Hepatocyte (in vitro differentiated cells): ENCODE measurements around the gene SLC25A30. TPM values are rescaled to one million over a fixed set of nuclear protein-coding genes. Genes with fewer than 3 reads are reported as not detected.

Experiments
- DNase-seq: peaks from one replicate; pipeline ENCODE4 v3.0.0-alpha.2; 2016; ENCODE audit warnings: low spot score
- H2AFZ ChIP-seq: fragments of 200-600 bp; sonication (generic); 2 replicates; pipeline ENCODE4 v1.6.0; 2016; ENCODE audit warnings: antibody characterized with exemption, mild to moderate bottlenecking
- H3K27ac ChIP-seq: fragments of 200-600 bp; sonication (generic); 2 replicates; pipeline ENCODE4 v1.5.1; 2016; ENCODE audit warnings: mild to moderate bottlenecking
- H3K27me3 ChIP-seq: fragments of 200-600 bp; sonication (generic); 2 replicates; pipeline ENCODE4 v1.6.1; 2016
- H3K36me3 ChIP-seq: fragments of 200-600 bp; sonication (generic); replicated peaks from 2 replicates; pipeline ENCODE4 v1.5.1; 2016; ENCODE audit warnings: low read depth; ENCODE audit not compliant: insufficient read depth
- H3K4me1 ChIP-seq: fragments of 200-600 bp; sonication (generic); 2 replicates; pipeline ENCODE4 v1.5.1; 2016; ENCODE audit warnings: mild to moderate bottlenecking, moderate library complexity; ENCODE audit not compliant: insufficient read depth
- H3K4me2 ChIP-seq: fragments of 200-600 bp; sonication (generic); 2 replicates; pipeline ENCODE4 v1.6.0; 2016
- H3K4me3 ChIP-seq: fragments of 200-600 bp; sonication (generic); 2 replicates; pipeline ENCODE4 v1.5.1; 2016; ENCODE audit warnings: mild to moderate bottlenecking
- H3K79me2 ChIP-seq: fragments of 200-600 bp; sonication (generic); 2 replicates; pipeline ENCODE4 v1.6.0; 2017; ENCODE audit warnings: mild to moderate bottlenecking
- H3K9me2 ChIP-seq: fragments of 200-600 bp; sonication (generic); replicated peaks from 2 replicates; pipeline ENCODE4 v1.6.0; 2017; ENCODE audit warnings: mild to moderate bottlenecking; ENCODE audit not compliant: insufficient read depth
- H3K9me3 ChIP-seq: fragments of 200-600 bp; sonication (generic); 2 replicates; pipeline ENCODE4 v1.5.1; 2016; ENCODE audit warnings: low read depth, mild to moderate bottlenecking
- H4K20me1 ChIP-seq: fragments of 200-600 bp; sonication (generic); 2 replicates; pipeline ENCODE4 v1.6.0; 2016; ENCODE audit warnings: mild to moderate bottlenecking; ENCODE audit not compliant: insufficient read depth, poor library complexity, severe bottlenecking
- EZH2 ChIP-seq: fragments of 200-600 bp; sonication (generic); IDR thresholded peaks from 2 replicates; pipeline ENCODE4 v1.6.1; 2016; ENCODE audit warnings: antibody characterized with exemption, mild to moderate bottlenecking, borderline replicate concordance
- EZH2phosphoT487 ChIP-seq: fragments of 200-600 bp; sonication (generic); IDR thresholded peaks from one replicate; pipeline ENCODE4 v1.6.1; 2018; ENCODE audit warnings: antibody characterized with exemption, mild to moderate bottlenecking, low read depth, moderate library complexity; ENCODE audit not compliant: unreplicated experiment, severe bottlenecking
- WGBS: methylation state at CpG from one replicate; pipeline ENCODE4 v1.1.6; 2016; ENCODE audit warnings: low lambda C conversion rate; ENCODE audit errors: missing lambda C conversion rate; 5-methylcytosine and 5-hydroxymethylcytosine counted together
- polyA plus RNA-seq: library from polyadenylated mRNA; unstranded; fragments of >200 nt; fragmentation: Nextera tagmentation; extraction: Ambion mirVana; gene quantifications from 2 replicates; pipeline ENCODE4 v1.2.1, GENCODE V29; 2016
- total RNA-seq: library from RNA; depleted of rRNA; stranded (reverse); fragments of >200 nt; gene quantifications from 2 replicates; pipeline ENCODE4 v1.2.3, GENCODE V29; 2014
- TF ChIP-seq, protein P1 (sequence below): fragments of 200-600 bp; sonication (generic); IDR thresholded peaks from 2 replicates; pipeline ENCODE4 v1.5.1; 2016; ENCODE audit warnings: antibody characterized with exemption, mild to moderate bottlenecking; ENCODE audit not compliant: poor library complexity

Gene SLC25A30
- total and polyA plus RNA-seq, 2 experiments from 2014 or later = 2.8 to 13.3 TPM

DNA sequence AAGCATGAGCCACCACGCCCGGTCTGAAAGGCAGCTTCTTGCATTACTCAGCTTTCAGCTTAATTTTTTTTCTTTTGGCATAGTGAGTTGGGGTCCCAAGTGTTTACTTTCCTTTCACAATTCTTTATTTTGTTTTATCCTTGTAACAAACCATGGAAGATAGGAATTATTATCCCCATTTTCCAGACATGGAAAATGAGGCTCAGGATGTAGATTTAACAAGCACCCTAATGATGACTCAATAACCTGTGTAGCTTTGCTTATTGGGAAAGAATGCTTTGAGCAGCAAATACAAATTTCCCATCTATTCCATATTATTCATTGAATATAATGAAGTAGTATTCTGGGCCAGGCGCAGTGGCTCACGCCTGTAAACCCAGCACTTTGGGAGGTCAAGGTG is 33.1 kb upstream of the SLC25A30 start:
- Histone ChIP-seq H3K4me3 (no peak overlapping the region), H3K79me2 (no peaks in the 10 kb centered on the region), H3K9me2 (no peaks in the 10 kb centered on the region), H3K27ac (no peak overlapping the region), H3K36me3 (no peaks in the 10 kb centered on the region), H4K20me1 (no peaks in the 10 kb centered on the region), H3K4me1 (peaks cover 11% of the 10 kb centered on the region), H3K4me2 (no peak overlapping the region), H3K9me3 (no peaks in the 10 kb centered on the region), H2AFZ (no peak overlapping the region), H3K27me3 (no peaks in the 10 kb centered on the region)
- 97% methylated on average over 4 of the region's 4 CpGs for WGBS
- TF ChIP-seq, protein P1, sequence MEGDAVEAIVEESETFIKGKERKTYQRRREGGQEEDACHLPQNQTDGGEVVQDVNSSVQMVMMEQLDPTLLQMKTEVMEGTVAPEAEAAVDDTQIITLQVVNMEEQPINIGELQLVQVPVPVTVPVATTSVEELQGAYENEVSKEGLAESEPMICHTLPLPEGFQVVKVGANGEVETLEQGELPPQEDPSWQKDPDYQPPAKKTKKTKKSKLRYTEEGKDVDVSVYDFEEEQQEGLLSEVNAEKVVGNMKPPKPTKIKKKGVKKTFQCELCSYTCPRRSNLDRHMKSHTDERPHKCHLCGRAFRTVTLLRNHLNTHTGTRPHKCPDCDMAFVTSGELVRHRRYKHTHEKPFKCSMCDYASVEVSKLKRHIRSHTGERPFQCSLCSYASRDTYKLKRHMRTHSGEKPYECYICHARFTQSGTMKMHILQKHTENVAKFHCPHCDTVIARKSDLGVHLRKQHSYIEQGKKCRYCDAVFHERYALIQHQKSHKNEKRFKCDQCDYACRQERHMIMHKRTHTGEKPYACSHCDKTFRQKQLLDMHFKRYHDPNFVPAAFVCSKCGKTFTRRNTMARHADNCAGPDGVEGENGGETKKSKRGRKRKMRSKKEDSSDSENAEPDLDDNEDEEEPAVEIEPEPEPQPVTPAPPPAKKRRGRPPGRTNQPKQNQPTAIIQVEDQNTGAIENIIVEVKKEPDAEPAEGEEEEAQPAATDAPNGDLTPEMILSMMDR = no peak
- no peak for TF ChIP-seq EZH2
- TF ChIP-seq EZH2phosphoT487 = no peak
- no peak for DNase-seq

DNA sequence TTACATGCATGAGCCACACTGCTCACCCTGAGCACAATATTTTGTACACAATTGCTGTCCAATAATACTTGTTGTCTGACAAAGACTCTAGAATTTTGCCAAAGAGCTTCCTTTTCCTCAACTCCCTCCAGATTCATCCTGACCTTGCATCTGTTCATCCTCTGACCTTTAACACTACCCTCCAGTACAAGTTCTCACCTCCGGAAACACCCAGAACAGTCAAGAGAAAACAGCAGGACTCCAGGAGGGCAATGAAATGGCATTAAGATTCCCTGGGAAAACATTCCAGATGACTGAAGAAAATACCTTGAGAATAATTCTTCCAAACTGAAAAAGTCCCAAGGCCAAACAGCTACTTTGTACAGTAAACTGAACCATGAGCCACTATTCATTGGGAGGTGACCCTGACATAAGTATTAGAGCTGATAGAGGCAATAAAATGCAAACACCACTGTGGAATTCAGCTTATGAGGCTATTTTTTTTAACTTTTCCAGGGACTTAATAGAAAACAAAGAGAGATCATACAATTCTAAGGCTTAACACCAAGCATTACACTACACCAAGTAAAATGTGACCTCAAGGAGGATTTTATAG is 30.9 kb upstream of the SLC25A30 start:
- Histone ChIP-seq H3K27me3 (no peaks in the 10 kb centered on the region), H3K79me2 (no peaks in the 10 kb centered on the region), H3K36me3 (no peaks in the 10 kb centered on the region), H3K27ac (peak overlapping the region; percentile 52), H3K4me1 (peaks cover 11% of the 10 kb centered on the region), H3K4me2 (no peak overlapping the region), H4K20me1 (no peaks in the 10 kb centered on the region), H2AFZ (no peak overlapping the region), H3K4me3 (no peak overlapping the region), H3K9me3 (no peaks in the 10 kb centered on the region), H3K9me2 (no peaks in the 10 kb centered on the region)
- DNase-seq = no peak
- TF ChIP-seq EZH2 (no peak), EZH2phosphoT487 (no peak)
- TF ChIP-seq, protein P1 = no peak
- 81% methylated on average over 1 of the region's 1 CpG for WGBS

DNA sequence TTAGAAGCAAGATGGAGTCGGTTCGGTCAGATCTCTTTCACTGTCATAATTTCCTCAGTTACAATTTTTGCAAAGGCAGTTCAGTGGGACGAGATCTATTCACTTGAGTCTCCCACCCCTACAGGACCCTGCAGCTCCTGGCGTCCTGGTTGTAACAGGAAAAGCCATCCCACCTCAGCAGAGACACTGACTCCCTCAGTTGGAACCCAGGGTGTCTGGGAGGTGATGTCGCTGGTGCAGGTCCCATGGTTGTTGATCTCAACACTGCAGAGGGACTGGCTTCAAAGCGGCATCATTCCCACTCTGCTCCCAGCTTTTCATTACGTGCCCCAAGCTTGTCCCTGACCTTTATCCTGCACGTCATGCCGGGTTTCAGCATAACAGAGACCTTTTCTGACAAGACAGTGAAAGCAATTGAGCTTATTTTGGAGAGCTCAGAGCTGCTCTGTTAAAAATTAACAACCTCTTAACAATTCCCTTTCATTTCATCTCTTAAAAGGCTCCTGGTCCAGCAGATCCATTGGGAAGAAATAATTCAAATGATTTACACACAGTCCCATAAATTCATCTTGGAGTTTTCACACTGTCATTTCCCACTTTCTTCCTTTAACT is 29.0 kb upstream of the SLC25A30 start:
- Histone ChIP-seq H3K4me3 (no peak overlapping the region), H3K9me2 (no peaks in the 10 kb centered on the region), H3K36me3 (no peaks in the 10 kb centered on the region), H3K27me3 (no peaks in the 10 kb centered on the region), H3K9me3 (no peaks in the 10 kb centered on the region), H4K20me1 (no peaks in the 10 kb centered on the region), H3K4me1 (peaks cover 11% of the 10 kb centered on the region), H3K79me2 (no peaks in the 10 kb centered on the region), H3K27ac (no peak overlapping the region), H2AFZ (no peak overlapping the region), H3K4me2 (peak overlapping the region; percentile 41)
- 62% methylated on average over 9 of the region's 9 CpGs for WGBS
- TF ChIP-seq, protein P1 = no peak
- no peak for TF ChIP-seq EZH2
- TF ChIP-seq EZH2phosphoT487 = no peak
- DNase-seq = no peak
